ENCODE measurements around the gene COBL. TPM values are rescaled to one million over a fixed set of nuclear protein-coding genes. Genes with fewer than 3 reads are reported as not detected.

Gene COBL
- total RNA-seq, 1 experiment from 2014 or later = 52.3 TPM

DNA sequence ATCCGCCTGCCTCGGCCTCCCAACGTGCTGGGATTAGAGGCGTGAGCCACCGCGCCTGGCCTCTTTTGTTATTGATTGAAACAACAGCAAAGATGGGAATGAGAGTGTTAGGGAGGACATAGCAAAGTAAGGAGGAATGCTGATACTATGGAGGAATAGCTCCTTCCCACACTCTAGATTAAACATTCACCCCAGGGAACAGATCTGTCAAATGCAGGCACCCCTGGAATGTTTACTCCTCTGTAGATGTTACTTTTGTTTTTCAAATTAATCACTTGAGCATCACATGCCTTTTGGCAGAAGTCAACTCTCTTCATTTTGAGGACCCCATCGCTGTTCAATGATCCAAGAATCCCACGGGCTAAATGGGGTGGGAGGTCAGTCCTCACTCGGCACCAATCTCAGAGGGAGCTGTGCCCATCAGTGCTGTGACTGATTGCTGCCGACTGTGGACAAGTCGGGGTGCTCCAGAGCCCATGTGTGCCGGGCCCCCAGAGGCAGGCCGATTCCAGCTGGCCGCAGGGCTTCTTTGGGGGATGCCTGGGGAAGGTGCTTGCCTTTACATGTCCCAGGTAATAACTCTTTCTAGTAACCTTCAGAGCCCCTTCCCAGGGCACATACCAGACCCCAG is 10.2 kb upstream of the COBL start:
- no peak overlapping the region for H2BK15ac ChIP-seq (ENCODE audit: low read depth, low read length)
- no peak overlapping the region for H4K8ac ChIP-seq (replicated peaks; ENCODE audit: insufficient read length, low read depth, low read length)
- no peak overlapping the region for H2AFZ ChIP-seq (ENCODE audit: low read length)
- no peaks in the 10 kb centered on the region for H3K9me3 ChIP-seq (ENCODE audit: control insufficient read depth, low read depth, low read length)
- H3K79me1 ChIP-seq (ENCODE audit: insufficient read depth, low read depth, low read length, poor library complexity, severe bottlenecking) = no peaks in the 10 kb centered on the region
- H3K56ac ChIP-seq (ENCODE audit: insufficient read length, low read depth, low read length) = peak overlapping the region; percentile 77
- TF ChIP-seq, protein P1, sequence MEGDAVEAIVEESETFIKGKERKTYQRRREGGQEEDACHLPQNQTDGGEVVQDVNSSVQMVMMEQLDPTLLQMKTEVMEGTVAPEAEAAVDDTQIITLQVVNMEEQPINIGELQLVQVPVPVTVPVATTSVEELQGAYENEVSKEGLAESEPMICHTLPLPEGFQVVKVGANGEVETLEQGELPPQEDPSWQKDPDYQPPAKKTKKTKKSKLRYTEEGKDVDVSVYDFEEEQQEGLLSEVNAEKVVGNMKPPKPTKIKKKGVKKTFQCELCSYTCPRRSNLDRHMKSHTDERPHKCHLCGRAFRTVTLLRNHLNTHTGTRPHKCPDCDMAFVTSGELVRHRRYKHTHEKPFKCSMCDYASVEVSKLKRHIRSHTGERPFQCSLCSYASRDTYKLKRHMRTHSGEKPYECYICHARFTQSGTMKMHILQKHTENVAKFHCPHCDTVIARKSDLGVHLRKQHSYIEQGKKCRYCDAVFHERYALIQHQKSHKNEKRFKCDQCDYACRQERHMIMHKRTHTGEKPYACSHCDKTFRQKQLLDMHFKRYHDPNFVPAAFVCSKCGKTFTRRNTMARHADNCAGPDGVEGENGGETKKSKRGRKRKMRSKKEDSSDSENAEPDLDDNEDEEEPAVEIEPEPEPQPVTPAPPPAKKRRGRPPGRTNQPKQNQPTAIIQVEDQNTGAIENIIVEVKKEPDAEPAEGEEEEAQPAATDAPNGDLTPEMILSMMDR (conservative IDR thresholded peaks at IDR 0.05) = no peak
- peaks cover 12% of the 10 kb centered on the region; the same call in 1 of the 2 replicates for H3K4me1 ChIP-seq (ENCODE audit: insufficient read depth, low read length)
- no peaks in the 10 kb centered on the region for H3K27me3 Mint-ChIP-seq (ENCODE audit: low read depth)
- peaks cover 67 to 68% of the 10 kb centered on the region in 2 experiments for H3K4me1 Mint-ChIP-seq
- H3K9ac ChIP-seq (ENCODE audit: extremely low read depth, insufficient read length, low read length) = peak overlapping the region; percentile 60
- no peaks in the 10 kb centered on the region for H4K20me1 ChIP-seq (ENCODE audit: control insufficient read depth, insufficient read depth, insufficient read length)
- H3K9me3 Mint-ChIP-seq = no peaks in the 10 kb centered on the region; a peak in 1 of 5 replicates
- peak overlapping the region; percentile 54 for H2BK12ac ChIP-seq (ENCODE audit: insufficient read length, low read depth, low read length)
- peaks cover 5% of the 10 kb centered on the region; the same call in 1 of the 2 replicates for H3K79me2 ChIP-seq (ENCODE audit: insufficient read depth, low read length)
- H4K91ac ChIP-seq (ENCODE audit: insufficient read length, low read depth, low read length) = peak overlapping the region; percentile 42
- no peaks in the 10 kb centered on the region for H3K27me3 ChIP-seq (ENCODE audit: insufficient read depth, low read length)
- H2BK5ac ChIP-seq (ENCODE audit: insufficient read length, low read length) = peak overlapping the region; percentile 67
- peak overlapping the region; percentile 65 to 73 for H3K4me3 Mint-ChIP-seq
- peaks cover 0 to 3% (median 0%) of the 10 kb centered on the region in 3 experiments; a peak in 4 of 7 replicates for H3K36me3 Mint-ChIP-seq (ENCODE audit: insufficient read depth in 1 of 3, low read depth in 3 of 3)
- peak overlapping the region; percentile 53 for H3K4me2 ChIP-seq (ENCODE audit: insufficient read depth, insufficient read length, low read length)
- H3T11ph ChIP-seq (ENCODE audit: low read length) = no peak overlapping the region
- peak overlapping the region; percentile 85 for H3K14ac ChIP-seq (ENCODE audit: insufficient read depth, low read length)
- peak overlapping the region; percentile 80 for H4K5ac ChIP-seq (ENCODE audit: insufficient read length, low read depth, low read length)
- DNase-seq = peak; percentile 86
- H3K23ac ChIP-seq (ENCODE audit: insufficient read length, low read depth, low read length) = no peak overlapping the region
- no peak overlapping the region for H2BK20ac ChIP-seq (ENCODE audit: low read depth, low read length, poor library complexity, severe bottlenecking)
- H3K27ac Mint-ChIP-seq = peak overlapping the region; percentile 99 to 100 (median 99)
- no peak overlapping the region for H3K4ac ChIP-seq (ENCODE audit: low read depth, low read length)
- peak overlapping the region; percentile 83 for H2BK120ac ChIP-seq (ENCODE audit: low read depth, low read length, poor library complexity, severe bottlenecking)
- H3K27ac ChIP-seq (ENCODE audit: insufficient read length, low read depth, low read length) = peak overlapping the region; percentile 97
- H3K23me2 ChIP-seq (ENCODE audit: insufficient read length, low read depth, low read length, poor library complexity, severe bottlenecking) = peaks cover 5% of the 10 kb centered on the region
- WGBS (ENCODE audit: extremely low coverage, insufficient read length, low lambda C conversion rate) = no CpG with 5 or more reads among the region's 14 CpGs
- H2AK5ac ChIP-seq (ENCODE audit: insufficient read length, low read length) = no peak overlapping the region
- H3K18ac ChIP-seq (ENCODE audit: insufficient read length, low read depth, low read length) = peak overlapping the region; percentile 79

Measured in H9 (cell line).